Activated CD8-positive, alpha-beta memory T cell treated with anti-CD3 and anti-CD28 coated beads for 24 hours (primary cell): ENCODE measurements around the gene COL5A1.

ENCODE experiments used
- DNase-seq: peaks from one replicate; pipeline ENCODE4 v3.0.0-alpha.2; 2020

The COL5A1 gene

DNA sequence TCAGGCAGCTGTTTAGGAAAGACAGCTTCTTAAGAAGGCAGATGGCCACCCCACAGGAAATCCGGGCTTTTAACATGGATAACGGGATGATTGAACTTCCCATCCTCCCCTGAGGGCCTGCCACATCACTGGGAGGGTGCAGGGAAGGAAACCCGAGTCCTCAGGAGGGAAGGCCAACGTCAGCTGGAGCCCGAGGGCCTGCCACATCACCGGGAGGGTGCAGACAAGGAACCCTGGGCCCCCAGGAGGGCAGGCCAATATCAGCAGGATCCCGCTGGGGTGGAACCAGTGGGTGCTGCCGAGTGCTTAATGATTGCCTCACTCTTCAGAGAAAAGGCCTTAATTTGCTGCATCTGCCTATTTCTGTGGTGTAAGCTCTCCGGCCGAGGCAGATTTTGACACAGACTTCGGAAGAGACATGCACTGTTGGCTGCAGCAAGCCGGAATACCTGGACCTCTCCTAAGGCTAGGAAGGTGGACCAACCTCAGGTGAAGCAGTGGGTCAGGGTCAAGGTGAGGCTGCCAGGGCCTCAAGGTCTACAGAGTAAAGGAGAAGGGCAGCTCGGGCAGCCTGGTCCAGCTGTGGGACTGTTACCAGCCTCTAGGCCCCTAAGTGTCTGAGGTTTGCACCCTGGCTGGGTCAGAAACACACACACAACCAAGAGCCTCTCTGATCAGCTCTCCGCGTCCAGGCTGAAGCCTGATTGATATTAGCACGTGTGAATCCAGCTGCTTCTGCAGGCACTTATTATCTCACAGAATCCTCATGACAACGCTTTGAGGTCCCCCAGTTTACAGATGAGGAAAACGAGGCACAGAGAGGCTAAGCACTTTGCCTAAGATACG is 14.8 kb upstream of the COL5A1 start:
- DNase-seq: no peak

- no peak for DNase-seq
These were observed 13.9 kb upstream of the COL5A1 start for GRCh38 chr9:134627417-134628353.

- DNase-seq: no peak
These were observed 13.3 kb upstream of the COL5A1 start for GRCh38 chr9:134628354-134628736.

- no peak for DNase-seq
These were observed 12.5 kb upstream of the COL5A1 start for GRCh38 chr9:134629061-134629585.

DNA sequence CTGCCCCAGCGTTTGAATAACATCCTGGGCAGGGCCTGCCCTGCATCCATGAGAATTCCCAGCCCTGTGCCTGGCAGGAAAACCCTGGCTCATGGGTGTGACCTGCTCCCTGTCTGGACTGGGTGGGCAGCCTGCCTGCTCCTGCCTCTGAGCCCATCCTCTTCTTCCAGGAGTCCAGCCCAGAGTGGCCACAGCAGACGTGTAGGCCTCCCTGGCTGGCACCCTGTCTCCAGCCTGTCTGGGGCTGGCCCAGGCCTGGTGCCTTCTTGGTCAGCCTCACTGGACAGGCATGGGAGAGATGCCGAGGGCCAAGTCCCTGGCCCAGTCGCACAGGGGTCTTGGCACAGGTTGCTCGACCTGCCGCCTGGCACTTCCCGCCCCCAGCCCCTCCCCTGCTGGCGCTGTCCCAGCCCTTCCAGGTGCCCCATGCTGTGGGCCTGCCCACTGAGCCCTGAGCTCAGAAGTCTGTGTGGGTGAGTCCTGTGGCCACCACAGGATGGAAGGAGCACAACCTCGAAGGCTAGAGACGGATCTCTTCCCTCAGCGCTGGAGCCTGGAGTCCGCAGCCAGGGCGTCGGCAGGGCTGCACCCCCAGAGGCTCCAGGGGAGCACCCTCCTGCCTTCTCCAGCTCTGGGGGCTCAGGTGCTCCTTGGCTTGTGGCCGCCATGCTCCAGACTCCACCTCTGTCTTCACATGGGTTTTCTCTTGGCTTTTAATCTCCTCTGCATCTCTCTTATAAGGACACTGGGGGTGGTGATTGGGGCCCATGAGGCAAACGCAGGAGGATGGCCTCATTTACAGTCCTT is 11.8 kb upstream of the COL5A1 start:
- no peak for DNase-seq

- no peak for DNase-seq
These were observed 11.2 kb upstream of the COL5A1 start for GRCh38 chr9:134630393-134630790.

- DNase-seq: no peak
These were observed 10.7 kb upstream of the COL5A1 start for GRCh38 chr9:134630861-134631260.

DNA sequence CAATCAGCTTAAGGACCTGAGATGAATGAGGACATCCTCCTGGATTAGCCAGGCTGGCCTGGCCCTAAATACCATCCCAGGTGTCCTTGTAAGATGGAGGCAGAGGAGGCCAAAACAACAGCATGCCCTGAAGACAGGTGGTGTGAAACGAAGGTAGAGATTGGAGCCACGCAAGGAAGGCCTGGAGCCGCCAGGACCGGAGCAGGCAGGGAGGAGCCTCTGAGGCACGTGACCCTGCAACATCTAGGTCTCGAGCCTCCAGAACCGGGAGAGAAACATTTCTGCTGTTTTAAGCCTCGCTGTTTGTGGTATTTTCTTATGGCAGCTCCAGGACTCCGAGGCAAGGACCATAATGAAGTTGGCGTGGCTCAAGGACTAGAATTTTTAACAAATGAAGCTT is 9.7 kb upstream of the COL5A1 start:
- no peak for DNase-seq

GRCh38 chr9:134632329-134632728 is 9.3 kb upstream of the COL5A1 start:
- no peak for DNase-seq

- no peak for DNase-seq
These were observed 8.1 kb upstream of the COL5A1 start for GRCh38 chr9:134633362-134634142.

DNA sequence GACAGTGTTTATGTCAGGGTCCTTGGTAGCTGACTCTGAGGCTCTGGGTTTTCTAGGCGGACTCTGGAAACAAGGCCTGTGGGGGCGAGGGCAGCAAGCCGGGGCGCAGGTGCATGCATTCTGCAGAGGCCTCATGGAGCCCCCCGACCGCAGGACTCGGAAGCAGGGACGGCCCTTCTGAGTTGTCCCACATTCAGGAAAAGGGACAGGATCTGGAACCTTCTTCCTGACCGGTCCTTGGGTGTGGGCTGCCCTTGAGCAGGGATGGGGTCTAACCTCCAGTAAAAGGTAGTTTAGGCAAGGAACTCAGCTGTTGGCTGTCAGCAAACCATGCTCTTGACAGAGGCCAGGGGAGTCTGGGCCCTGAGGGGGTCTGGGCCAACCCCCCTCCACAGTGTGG is 7.4 kb upstream of the COL5A1 start:
- DNase-seq: no peak

DNA sequence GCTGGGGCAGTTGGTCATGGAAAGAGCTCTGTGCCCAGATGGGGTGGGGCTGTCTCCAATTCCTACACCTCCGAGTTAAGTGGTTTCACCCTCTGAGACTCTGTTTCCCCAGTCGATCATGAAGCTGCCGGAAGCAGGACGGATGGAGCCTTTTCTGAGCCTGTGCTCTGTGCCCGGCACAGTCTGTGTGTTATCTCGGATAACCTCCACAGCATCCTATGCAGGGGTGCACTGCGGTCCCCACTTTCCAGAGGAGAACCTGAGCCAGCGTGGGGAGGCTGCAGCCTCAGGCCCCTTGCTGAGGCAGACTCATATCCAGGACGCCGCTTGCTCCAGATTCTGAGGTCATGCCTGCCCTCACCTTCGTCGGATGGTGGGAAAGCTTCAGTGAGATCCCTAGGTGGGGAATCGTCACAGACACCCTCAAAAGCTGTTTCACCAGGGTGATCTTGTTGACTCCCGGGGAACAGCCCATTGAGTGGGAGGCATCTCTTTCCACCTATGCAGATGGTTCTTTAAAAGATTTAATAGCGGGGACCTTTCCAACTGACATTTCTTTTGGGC is 6.9 kb upstream of the COL5A1 start:
- no peak for DNase-seq

DNA sequence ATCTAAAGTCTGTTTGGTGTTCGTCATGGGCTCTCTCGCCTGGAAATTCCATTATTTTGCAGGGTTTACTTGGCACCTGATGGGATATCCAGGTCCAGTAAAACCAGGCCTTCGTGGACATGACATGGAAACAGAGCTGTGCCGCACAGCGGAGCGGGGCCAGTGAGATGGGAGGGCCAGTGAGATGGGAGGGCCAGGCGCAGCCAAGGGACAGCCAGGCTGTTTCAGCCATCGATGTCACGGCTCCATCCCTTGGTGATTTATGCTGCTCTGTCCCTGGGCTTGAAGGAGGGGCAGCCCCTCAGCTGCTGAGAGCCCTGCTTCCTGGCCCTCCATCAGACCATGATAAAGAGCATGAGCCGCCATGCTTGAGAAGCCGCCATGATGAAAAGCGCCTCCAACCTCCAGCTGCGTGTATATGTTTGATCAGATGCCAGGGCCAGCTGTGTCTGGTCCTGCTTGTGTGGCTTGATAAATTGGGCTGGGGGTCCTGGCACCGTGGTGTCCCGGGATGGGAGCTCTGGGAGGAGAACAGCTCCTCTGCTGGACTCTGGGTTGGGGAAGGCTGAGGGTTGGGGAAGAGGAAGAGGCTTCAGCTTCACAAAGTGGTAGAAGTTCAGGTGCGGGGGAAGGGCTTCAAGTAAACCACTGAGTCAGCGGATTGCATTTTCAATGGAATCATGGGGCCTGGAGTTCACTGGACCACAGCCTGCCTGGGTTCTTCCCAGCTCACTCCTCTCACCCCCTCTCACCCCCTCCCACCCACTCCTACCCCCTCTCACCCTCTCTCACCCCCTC is 6.1 kb upstream of the COL5A1 start:
- DNase-seq: no peak

- DNase-seq: no peak
These were observed 5.5 kb upstream of the COL5A1 start for GRCh38 chr9:134636149-134636507.

GRCh38 chr9:134637241-134637640 is 4.4 kb upstream of the COL5A1 start:
- no peak for DNase-seq

DNA sequence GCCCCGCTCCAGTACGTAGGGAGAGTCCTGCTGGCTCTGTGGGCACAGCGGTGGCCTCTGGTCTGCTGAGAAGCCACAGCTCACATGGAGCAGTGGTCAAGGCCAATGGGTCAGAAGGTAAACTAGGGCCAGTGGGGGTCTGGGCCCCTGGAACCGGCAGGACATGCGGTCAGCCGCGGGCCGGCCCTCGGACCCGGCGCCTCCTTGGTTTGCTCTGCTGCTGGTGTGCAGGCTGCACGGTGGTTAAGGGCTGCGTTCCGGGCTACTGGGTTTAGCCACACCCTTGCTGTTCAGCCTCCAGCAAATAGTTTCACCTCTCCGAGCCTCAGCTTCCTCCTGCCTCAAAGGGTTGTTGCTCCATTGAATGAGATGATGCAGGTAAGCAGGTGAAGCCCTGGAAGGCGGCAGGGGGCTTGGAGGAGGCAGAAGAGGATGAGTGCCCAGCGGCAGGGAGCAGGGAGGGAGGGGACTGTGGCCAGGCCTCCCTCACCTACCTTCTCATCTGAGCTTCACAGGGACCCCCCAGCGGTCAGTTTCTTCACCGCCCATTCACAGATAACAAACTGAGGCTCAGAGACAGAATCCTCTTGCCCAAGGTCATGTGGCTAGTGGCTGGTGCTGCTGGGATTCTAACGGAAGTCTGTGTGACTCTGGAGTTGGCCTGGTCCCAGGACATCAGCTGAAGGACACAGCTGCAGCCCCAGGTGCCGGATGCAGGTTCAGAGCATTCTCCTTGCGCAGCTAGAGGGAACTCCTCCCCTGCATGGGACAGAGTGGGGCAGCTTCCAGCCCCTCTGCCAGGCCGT is 3.7 kb upstream of the COL5A1 start:
- no peak for DNase-seq

DNA sequence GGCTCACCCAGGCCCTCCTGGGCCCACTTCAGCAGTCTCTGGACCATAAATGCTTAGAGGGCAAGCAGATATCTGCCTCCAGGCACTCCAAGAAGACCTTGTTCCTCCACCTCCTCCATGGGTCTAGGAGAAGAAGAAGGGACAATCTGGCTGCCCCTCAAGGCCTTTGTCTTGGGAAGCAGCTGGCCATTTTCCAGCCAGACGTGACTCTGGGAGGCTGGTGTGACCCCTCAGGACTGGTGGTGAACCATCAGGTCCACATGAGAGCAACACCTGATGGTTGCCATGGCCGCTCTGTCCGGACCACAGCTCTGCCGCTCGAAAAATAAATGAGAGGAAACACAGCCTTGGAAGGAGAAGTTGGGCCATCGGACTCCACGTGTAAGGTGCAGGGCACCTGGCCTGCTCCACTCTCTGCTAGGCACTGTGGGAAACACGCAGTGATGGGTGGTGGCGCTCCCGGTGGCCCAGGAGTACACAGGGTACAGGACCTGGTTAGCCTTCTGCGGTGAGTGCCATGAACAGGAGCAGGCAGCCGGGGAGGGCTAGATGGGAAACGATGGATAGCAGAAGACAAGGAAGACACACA is 3.0 kb upstream of the COL5A1 start:
- no peak for DNase-seq

- DNase-seq: no peak
These were observed 1.6 kb upstream of the COL5A1 start for GRCh38 chr9:134639994-134640393.

DNA sequence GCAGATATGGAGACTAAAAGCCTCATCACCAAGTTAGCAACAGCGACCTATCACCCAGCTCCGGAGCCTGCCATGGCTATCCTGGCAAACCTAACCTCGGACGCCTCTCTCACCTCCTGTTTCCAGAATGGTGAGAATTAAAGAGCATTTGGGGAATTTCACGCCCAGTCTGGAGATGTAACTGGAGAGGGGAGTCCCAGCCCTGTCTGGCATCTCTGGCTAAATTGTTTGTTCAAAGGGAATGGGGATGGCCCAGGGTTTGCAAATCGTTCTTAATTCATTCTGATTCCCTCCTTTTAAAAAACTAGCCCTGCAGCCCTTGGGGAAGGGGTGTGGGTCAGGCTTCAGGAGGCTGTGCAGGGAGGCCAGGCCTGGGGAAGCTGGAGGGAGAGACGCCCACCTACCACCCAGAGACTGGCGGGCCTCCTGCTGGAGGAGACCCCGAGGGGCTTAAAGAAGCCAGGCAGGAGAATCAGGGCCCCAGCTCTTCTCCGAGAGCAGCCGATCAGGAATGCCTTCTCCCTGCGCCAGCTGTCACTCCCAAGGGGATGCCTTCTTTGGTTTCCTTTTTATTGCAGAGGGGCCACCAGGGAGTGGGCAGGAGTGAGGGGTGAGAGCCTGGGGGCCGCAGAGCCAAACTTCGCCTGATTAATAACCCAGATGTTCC is 964 bp upstream of the COL5A1 start:
- no peak for DNase-seq
